CD14-positive monocyte (primary cell): Measurements from ENCODE around the gene ABHD17C. TPM values are rescaled to one million over a fixed set of nuclear protein-coding genes. Genes with fewer than 3 reads are reported as not detected.

Experiments used
- DNase-seq, 3 donors: peaks; one replicate each; pipeline ENCODE4 v3.0.0-alpha.2; 2011 to 2022
- H2AFZ ChIP-seq: 2 replicates; pipeline ENCODE4 v1.6.0; 2012; ENCODE audit warnings: mild to moderate bottlenecking, low read depth, low read length, inconsistent platforms; ENCODE audit not compliant: insufficient read depth, poor library complexity, severe bottlenecking
- H3K27ac ChIP-seq, 2 donors: 1 replicate in 1 of 2; 2 replicates in 1 of 2; pipeline ENCODE4 v1.5.1; 2012 to 2013; ENCODE audit warnings: low read length in 2 of 2, control low read depth in 1 of 2, inconsistent platforms in 1 of 2, low read depth in 1 of 2, mild to moderate bottlenecking in 1 of 2
- H3K27me3 ChIP-seq, 2 donors: one replicate each; pipeline versions ENCODE4 v1.6.0 to v1.6.1; 2011 to 2013; ENCODE audit warnings: low read length in 2 of 2; ENCODE audit not compliant: control insufficient read depth in 2 of 2, insufficient read depth in 2 of 2
- H3K36me3 ChIP-seq, 2 donors: replicated peaks in 1 of 2; 1 replicate in 1 of 2; 2 replicates in 1 of 2; pipeline versions ENCODE4 v1.5.1 to v1.6.1; 2012 to 2013; ENCODE audit warnings: low read length in 2 of 2, control low read depth in 1 of 2, inconsistent platforms in 1 of 2, mild to moderate bottlenecking in 1 of 2; ENCODE audit not compliant: insufficient read depth in 2 of 2, control insufficient read depth in 1 of 2
- H3K4me1 ChIP-seq, 2 donors: 1 replicate in 1 of 2; 2 replicates in 1 of 2; pipeline versions ENCODE4 v1.5.1 to v1.6.1; 2012 to 2013; ENCODE audit warnings: low read length in 2 of 2, control low read depth in 1 of 2, inconsistent platforms in 1 of 2, mild to moderate bottlenecking in 1 of 2, moderate library complexity in 1 of 2; ENCODE audit not compliant: insufficient read depth in 2 of 2, control insufficient read depth in 1 of 2
- H3K4me2 ChIP-seq: replicated peaks from 2 replicates; pipeline ENCODE3; 2012; ENCODE audit warnings: low read length, moderate library complexity, mild to moderate bottlenecking; ENCODE audit not compliant: poor library complexity, severe bottlenecking; ENCODE audit errors: extremely low read depth
- H3K4me3 ChIP-seq, 3 experiments: fragments of 200-600 bp in 1 of 3; sonication (generic) in 1 of 3; replicated peaks in 1 of 3; 1 replicate in 2 of 3; 2 replicates in 1 of 3; pipeline ENCODE4 v1.5.1; 2011 to 2013; ENCODE audit warnings: low read length in 3 of 3, mild to moderate bottlenecking in 3 of 3, control low read depth in 2 of 3, low read depth in 2 of 3, inconsistent platforms in 1 of 3, moderate library complexity in 1 of 3
- H3K79me2 ChIP-seq: 2 replicates; pipeline ENCODE4 v1.6.0; 2012; ENCODE audit warnings: mild to moderate bottlenecking, control low read depth, inconsistent platforms, low read length, moderate library complexity; ENCODE audit not compliant: insufficient read depth
- H3K9ac ChIP-seq: 2 replicates; pipeline ENCODE4 v1.6.0; 2017; ENCODE audit warnings: low read length, mild to moderate bottlenecking; ENCODE audit not compliant: insufficient read depth, poor library complexity, severe bottlenecking
- H3K9me3 ChIP-seq, 2 donors: replicated peaks in 1 of 2; 1 replicate in 1 of 2; 2 replicates in 1 of 2; pipeline versions ENCODE4 v1.5.1 to v1.6.1; 2012 to 2013; ENCODE audit warnings: low read length in 2 of 2, control low read depth in 1 of 2; ENCODE audit not compliant: control insufficient read depth in 1 of 2, insufficient read depth in 1 of 2
- H4K20me1 ChIP-seq: 2 replicates; pipeline ENCODE4 v1.6.0; 2012; ENCODE audit warnings: mild to moderate bottlenecking, low read length, control low read depth, moderate library complexity; ENCODE audit not compliant: insufficient read depth
- H3K27ac Mint-ChIP-seq, 7 donors: one replicate each; pipeline ENCODE4 v1.8.0; 2020; ENCODE audit warnings: mild to moderate bottlenecking in 7 of 7, mixed read lengths in 7 of 7, moderate library complexity in 6 of 7, inconsistent platforms in 2 of 7
- H3K27me3 Mint-ChIP-seq, 3 donors: one replicate each; pipeline ENCODE4 v1.8.0; 2021 to 2022; ENCODE audit warnings: low read depth in 3 of 3, mild to moderate bottlenecking in 3 of 3, mixed read lengths in 3 of 3, moderate library complexity in 3 of 3, inconsistent platforms in 1 of 3
- H3K36me3 Mint-ChIP-seq, 2 donors: one replicate each; pipeline ENCODE4 v1.8.0; 2020; ENCODE audit warnings: mixed read lengths in 2 of 2, inconsistent platforms in 1 of 2, mild to moderate bottlenecking in 1 of 2
- H3K4me1 Mint-ChIP-seq: one replicate; pipeline ENCODE4 v1.8.0; 2020; ENCODE audit warnings: mild to moderate bottlenecking, mixed read lengths
- H3K4me3 Mint-ChIP-seq, 2 donors: one replicate each; pipeline ENCODE4 v1.8.0; 2020; ENCODE audit warnings: mild to moderate bottlenecking in 2 of 2, mixed read lengths in 2 of 2, moderate library complexity in 1 of 2
- H3K9me3 Mint-ChIP-seq, 7 donors: one replicate each; pipeline ENCODE4 v1.8.0; 2020 to 2022; ENCODE audit warnings: mixed read lengths in 7 of 7, mild to moderate bottlenecking in 6 of 7, moderate library complexity in 6 of 7, inconsistent platforms in 2 of 7
- CTCF ChIP-seq: fragments of 200-600 bp; IDR thresholded peaks from one replicate; pipeline ENCODE4 v1.8.0; 2022; ENCODE audit warnings: antibody characterized with exemption, mild to moderate bottlenecking
- WGBS: methylation state at CpG from one replicate; pipeline ENCODE4 v1.1.5; 2013; ENCODE audit warnings: missing lambda C conversion rate; ENCODE audit not compliant: insufficient coverage; 5-methylcytosine and 5-hydroxymethylcytosine counted together
- intact Hi-C, 2 donors: fragments of 100-400 bp; cut with micrococcal nuclease; formaldehyde crosslinking; loops; one replicate each; pipeline versions ENCODE4 v1.15.0 to v1.15.1; 2023
- polyA plus RNA-seq, 3 donors: library from polyadenylated mRNA; depleted of rRNA in 1 of 3; unstranded in 2 of 3; stranded (reverse) in 1 of 3; fragments of 300-500 nt in 2 of 3; fragments of >200 nt in 1 of 3; fragmentation: Illumina TruSeq in 2 of 3; gene quantifications; 1 replicate in 2 of 3; 2 replicates in 1 of 3; pipeline ENCODE4 v1.2.3, GENCODE V29; 2012 to 2021

Gene ABHD17C
- polyA plus RNA-seq, 3 donors, result 0.48 to 0.76 (median 0.68) TPM

GRCh38 chr15:80709542-80709941, 14.4 kb downstream of the ABHD17C start:
- TF ChIP-seq CTCF, result no peak
- H3K27ac Mint-ChIP-seq, result no peak overlapping the region
- no peaks in the 10 kb centered on the region for H3K36me3 ChIP-seq
- DNase-seq, result no peak
- no peak overlapping the region for H2AFZ ChIP-seq
- H3K9me3 ChIP-seq, result no peaks in the 10 kb centered on the region
- no peak overlapping the region for H3K4me3 ChIP-seq
- intact Hi-C loops, result no loop called here
- H3K27ac ChIP-seq, result no peak overlapping the region
- no peaks in the 10 kb centered on the region for H3K36me3 Mint-ChIP-seq
- peaks cover 8% of the 10 kb centered on the region for H3K4me1 Mint-ChIP-seq
- H3K9me3 Mint-ChIP-seq, result no peaks in the 10 kb centered on the region
- H4K20me1 ChIP-seq, result no peaks in the 10 kb centered on the region
- H3K4me2 ChIP-seq, result no peak overlapping the region
- peaks cover 0 to 7% (median 2%) of the 10 kb centered on the region in 3 donors for H3K27me3 Mint-ChIP-seq
- no peak overlapping the region for H3K9ac ChIP-seq
- no peak overlapping the region for H3K4me3 Mint-ChIP-seq
- no peaks in the 10 kb centered on the region for H3K79me2 ChIP-seq
- 100% methylated on average over 2 of the region's 6 CpGs for WGBS
- H3K4me1 ChIP-seq, result no peaks in the 10 kb centered on the region
- no peaks in the 10 kb centered on the region for H3K27me3 ChIP-seq

GRCh38 chr15:80710635-80711554, 15.8 kb downstream of the ABHD17C start:
- H3K27ac Mint-ChIP-seq, result peak overlapping the region in 2 of 7 donors; percentile 5 to 23
- no peaks in the 10 kb centered on the region for H3K9me3 ChIP-seq
- H3K27me3 ChIP-seq, result no peaks in the 10 kb centered on the region
- H3K9ac ChIP-seq, result no peak overlapping the region
- H3K27ac ChIP-seq, result no peak overlapping the region
- WGBS, result 84% methylated on average over 6 of the region's 9 CpGs
- intact Hi-C loops, result no loop called here
- H2AFZ ChIP-seq, result no peak overlapping the region
- no peaks in the 10 kb centered on the region for H3K4me1 ChIP-seq
- peak in 1 of 3 donors; percentile 5 for DNase-seq
- H3K36me3 Mint-ChIP-seq, result no peaks in the 10 kb centered on the region
- peaks cover 0 to 3% (median 2%) of the 10 kb centered on the region in 3 donors for H3K27me3 Mint-ChIP-seq
- no peak for TF ChIP-seq CTCF
- no peaks in the 10 kb centered on the region for H3K79me2 ChIP-seq
- no peaks in the 10 kb centered on the region for H3K36me3 ChIP-seq
- H3K4me3 Mint-ChIP-seq, result no peak overlapping the region
- no peak overlapping the region for H3K4me3 ChIP-seq
- H3K9me3 Mint-ChIP-seq, result no peaks in the 10 kb centered on the region
- H3K4me2 ChIP-seq, result no peak overlapping the region
- H3K4me1 Mint-ChIP-seq, result peaks cover 4% of the 10 kb centered on the region
- H4K20me1 ChIP-seq, result no peaks in the 10 kb centered on the region
